H1 (cell line): ENCODE data around the gene TNFAIP8. TPM values are rescaled to one million over a fixed set of nuclear protein-coding genes. Genes with fewer than 3 reads are reported as not detected.

ENCODE experiments used
- CHD7 ChIP-seq: fragments of 300-600 bp; sonication (generic); IDR thresholded peaks from 2 replicates; pipeline ENCODE4 v1.7.1; 2012; ENCODE audit warnings: low read length, moderate library complexity, mild to moderate bottlenecking, inconsistent platforms; ENCODE audit not compliant: insufficient replicate concordance
- E2F6 ChIP-seq: IDR thresholded peaks from 2 replicates; pipeline ENCODE4 v1.6.1; 2012; ENCODE audit warnings: inconsistent platforms
- KDM1A ChIP-seq: fragments of 200-600, 300-600 bp; sonication (generic); IDR thresholded peaks from 2 replicates; pipeline ENCODE4 v1.7.1; 2016; ENCODE audit warnings: mild to moderate bottlenecking, low read length, borderline replicate concordance
- PHF8 ChIP-seq: fragments of 200-600 bp; sonication (generic); conservative IDR thresholded peaks from 2 replicates; pipeline ENCODE4 v1.7.1; 2012; ENCODE audit warnings: low read depth, mild to moderate bottlenecking, inconsistent platforms, low read length, moderate library complexity
- POU5F1 ChIP-seq: IDR thresholded peaks from 2 replicates; pipeline ENCODE4 v1.6.1; 2011; ENCODE audit warnings: low read depth, mild to moderate bottlenecking, low read length, moderate library complexity
- SP1 ChIP-seq: IDR thresholded peaks from 2 replicates; pipeline ENCODE4 v1.6.1; 2011; ENCODE audit warnings: low read depth, low read length
- SRF ChIP-seq: IDR thresholded peaks from 2 replicates; pipeline ENCODE4 v1.6.1; 2011; ENCODE audit warnings: mild to moderate bottlenecking, low read depth, low read length, moderate library complexity
- TAF7 ChIP-seq: optimal IDR thresholded peaks from 2 replicates; pipeline ENCODE3; 2011; ENCODE audit warnings: low read depth, mild to moderate bottlenecking, inconsistent platforms, low read length, moderate library complexity, borderline replicate concordance
- polyA plus RNA-seq, 7 experiments: library from polyadenylated mRNA; depleted of rRNA in 3 of 7; stranded (reverse) in 5 of 7; unstranded in 2 of 7; fragments of >200 nt in 5 of 7; fragments of 200-250 nt in 2 of 7; gene quantifications; 1 replicate in 5 of 7; 2 replicates in 1 of 7; 4 replicates in 1 of 7; pipeline versions ENCODE4 v1.2.1 to v1.2.3, GENCODE V29; 2011 to 2013; ENCODE audit warnings: missing spikeins in 2 of 7, mixed read lengths in 2 of 7
- total RNA-seq: library from RNA; stranded (reverse); fragmentation: NEBNext Ultra II Directional; extraction: Animal tissue kit (Norgen Biotek cat#: 25700); gene quantifications from 2 replicates; pipeline ENCODE4 v1.2.1, GENCODE V29; 2021

Gene TNFAIP8
- total and polyA plus RNA-seq, 2 of the 8 experiments (the other 6 are each of a cell fraction or from before 2014, with no cell fraction given): 12.4 to 19.3 TPM

- no peak for TF ChIP-seq KDM1A
- TF ChIP-seq PHF8: no peak
- TF ChIP-seq SP1: no peak
- TF ChIP-seq CHD7: no peak
- no peak for TF ChIP-seq POU5F1
- no peak for TF ChIP-seq E2F6
- TF ChIP-seq SRF: no peak
- no peak for TF ChIP-seq TAF7
- TF ChIP-seq, all 59 proteins: peak for 0
Measured at GRCh38 chr5:119400245-119400644, 44.4 kb downstream of the TNFAIP8 start (continued).
